ENCODE data around the gene ASMTL. TPM values are rescaled to one million over a fixed set of nuclear protein-coding genes. Genes with fewer than 3 reads are reported as not detected.

Gene ASMTL
- total RNA-seq, 1 donor from 2014 or later = 31.7 TPM

DNA sequence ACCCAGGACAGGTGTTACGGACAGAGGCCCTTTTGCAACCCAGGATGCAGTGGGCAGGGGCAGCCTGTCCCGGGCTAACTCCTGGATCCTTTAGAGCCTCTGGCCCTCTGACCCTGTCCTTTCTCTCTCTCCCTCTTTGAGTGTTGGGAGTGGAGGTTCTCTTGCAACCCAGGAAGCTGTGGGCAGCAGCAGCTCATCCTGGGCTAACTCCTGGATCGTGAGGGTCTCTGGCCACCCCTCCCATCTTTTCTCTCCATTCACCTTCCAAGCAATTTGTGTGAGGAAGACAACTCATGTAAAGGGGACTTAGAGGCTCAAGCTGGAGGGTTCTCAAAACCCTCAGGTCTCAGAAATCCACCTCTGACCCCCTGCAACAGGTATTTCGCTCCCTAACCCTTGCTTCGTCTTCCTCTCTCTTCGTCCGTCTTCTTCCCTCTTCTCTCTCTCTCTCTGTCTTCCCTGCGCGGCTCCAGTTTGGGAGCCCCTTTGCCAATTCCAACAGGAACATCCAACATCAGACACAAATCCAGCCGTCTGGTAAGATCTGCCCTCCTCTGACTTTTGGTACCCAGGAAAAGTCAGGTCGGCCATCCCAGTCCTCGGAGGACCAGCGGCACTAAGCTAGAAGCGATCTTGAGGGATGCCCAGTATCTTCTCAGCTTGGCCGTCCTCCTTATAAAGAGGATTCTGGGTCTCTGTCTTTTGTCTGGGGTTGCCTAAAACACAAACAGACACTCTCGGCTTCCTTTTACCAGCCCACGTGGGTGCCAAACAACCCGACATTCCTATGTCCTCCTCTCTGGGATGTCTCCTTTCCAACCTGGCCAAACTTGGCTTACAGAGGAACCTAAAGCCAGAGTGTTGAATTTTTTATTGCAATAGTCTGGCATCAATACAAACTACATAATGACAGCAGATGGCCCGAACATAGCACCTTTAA lies 7.9 kb downstream of the ASMTL start:
- intact Hi-C loops (cut with DNase I) = no loop called here
- H3K4me3 ChIP-seq = no peak overlapping the region
- H3K27me3 ChIP-seq = no peaks in the 10 kb centered on the region
- peak; percentile 70 to 72 for DNase-seq (ENCODE audit: extremely low spot score in 2 of 2)
- H3K36me3 ChIP-seq = no peaks in the 10 kb centered on the region
- TF ChIP-seq POLR2A (IDR thresholded peaks at IDR 0.05) (no peak), POLR2AphosphoS5 (IDR thresholded peaks at IDR 0.05; ENCODE audit: insufficient read depth in 1 of 2, low read depth in 1 of 2) (no peak)
- TF ChIP-seq, protein P1, sequence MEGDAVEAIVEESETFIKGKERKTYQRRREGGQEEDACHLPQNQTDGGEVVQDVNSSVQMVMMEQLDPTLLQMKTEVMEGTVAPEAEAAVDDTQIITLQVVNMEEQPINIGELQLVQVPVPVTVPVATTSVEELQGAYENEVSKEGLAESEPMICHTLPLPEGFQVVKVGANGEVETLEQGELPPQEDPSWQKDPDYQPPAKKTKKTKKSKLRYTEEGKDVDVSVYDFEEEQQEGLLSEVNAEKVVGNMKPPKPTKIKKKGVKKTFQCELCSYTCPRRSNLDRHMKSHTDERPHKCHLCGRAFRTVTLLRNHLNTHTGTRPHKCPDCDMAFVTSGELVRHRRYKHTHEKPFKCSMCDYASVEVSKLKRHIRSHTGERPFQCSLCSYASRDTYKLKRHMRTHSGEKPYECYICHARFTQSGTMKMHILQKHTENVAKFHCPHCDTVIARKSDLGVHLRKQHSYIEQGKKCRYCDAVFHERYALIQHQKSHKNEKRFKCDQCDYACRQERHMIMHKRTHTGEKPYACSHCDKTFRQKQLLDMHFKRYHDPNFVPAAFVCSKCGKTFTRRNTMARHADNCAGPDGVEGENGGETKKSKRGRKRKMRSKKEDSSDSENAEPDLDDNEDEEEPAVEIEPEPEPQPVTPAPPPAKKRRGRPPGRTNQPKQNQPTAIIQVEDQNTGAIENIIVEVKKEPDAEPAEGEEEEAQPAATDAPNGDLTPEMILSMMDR (IDR thresholded peaks at IDR 0.05) = no peak
- H3K27ac ChIP-seq = no peak overlapping the region
- H3K4me1 ChIP-seq = no peaks in the 10 kb centered on the region
- H3K9me3 ChIP-seq = no peaks in the 10 kb centered on the region

DNA sequence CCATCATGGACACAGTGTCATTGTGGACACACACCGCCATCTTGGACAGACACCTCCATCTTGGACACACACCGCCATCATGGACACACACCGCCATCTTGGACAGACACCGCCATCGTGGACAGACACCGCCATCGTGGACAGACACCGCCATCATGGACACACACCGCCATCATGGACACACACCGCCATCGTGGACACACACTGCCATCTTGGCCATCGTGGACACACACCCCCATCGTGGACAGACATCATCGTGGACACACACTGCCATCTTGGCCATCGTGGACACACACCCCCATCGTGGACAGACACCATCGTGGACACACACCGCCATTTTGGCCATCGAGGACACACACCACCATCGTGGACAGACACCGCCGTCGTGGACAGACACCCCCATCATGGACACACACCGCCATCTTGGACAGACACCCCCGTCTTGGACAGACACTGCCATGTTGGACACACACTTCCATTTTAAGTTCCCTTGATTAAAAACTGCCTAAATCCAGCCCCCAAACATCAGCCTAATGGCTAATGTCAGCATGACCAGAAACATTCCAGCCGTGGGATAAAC lies 9.1 kb downstream of the ASMTL start:
- Histone ChIP-seq H3K9me3 (no peaks in the 10 kb centered on the region), H3K27ac (no peak overlapping the region), H3K36me3 (peaks cover 0 to 9% of the 10 kb centered on the region in 2 donors), H3K4me1 (no peaks in the 10 kb centered on the region), H3K4me3 (no peak overlapping the region), H3K27me3 (no peaks in the 10 kb centered on the region)
- TF ChIP-seq, protein P1 (IDR thresholded peaks at IDR 0.05) = no peak
- intact Hi-C loops (cut with DNase I) = no loop called here
- DNase-seq (ENCODE audit: extremely low spot score in 2 of 2) = peak; percentile 7 to 60

- intact Hi-C loops (cut with DNase I) = no loop called here
- Histone ChIP-seq H3K9me3 (no peaks in the 10 kb centered on the region), H3K4me3 (no peak overlapping the region), H3K4me1 (no peaks in the 10 kb centered on the region), H3K36me3 (peaks cover 0 to 10% of the 10 kb centered on the region in 2 donors), H3K27me3 (no peaks in the 10 kb centered on the region), H3K27ac (no peak overlapping the region)
- DNase-seq (ENCODE audit: extremely low spot score in 2 of 2) = peak in 1 of 2 donors; percentile 49
- TF ChIP-seq POLR2AphosphoS5 (IDR thresholded peaks at IDR 0.05; ENCODE audit: insufficient read depth in 1 of 2, low read depth in 1 of 2) = no peak
- no peak for TF ChIP-seq POLR2A (IDR thresholded peaks at IDR 0.05)
- TF ChIP-seq, protein P1 (IDR thresholded peaks at IDR 0.05) = no peak
Observed at GRCh38 chrX:1442724-1443367, 9.9 kb downstream of the ASMTL start.

DNA sequence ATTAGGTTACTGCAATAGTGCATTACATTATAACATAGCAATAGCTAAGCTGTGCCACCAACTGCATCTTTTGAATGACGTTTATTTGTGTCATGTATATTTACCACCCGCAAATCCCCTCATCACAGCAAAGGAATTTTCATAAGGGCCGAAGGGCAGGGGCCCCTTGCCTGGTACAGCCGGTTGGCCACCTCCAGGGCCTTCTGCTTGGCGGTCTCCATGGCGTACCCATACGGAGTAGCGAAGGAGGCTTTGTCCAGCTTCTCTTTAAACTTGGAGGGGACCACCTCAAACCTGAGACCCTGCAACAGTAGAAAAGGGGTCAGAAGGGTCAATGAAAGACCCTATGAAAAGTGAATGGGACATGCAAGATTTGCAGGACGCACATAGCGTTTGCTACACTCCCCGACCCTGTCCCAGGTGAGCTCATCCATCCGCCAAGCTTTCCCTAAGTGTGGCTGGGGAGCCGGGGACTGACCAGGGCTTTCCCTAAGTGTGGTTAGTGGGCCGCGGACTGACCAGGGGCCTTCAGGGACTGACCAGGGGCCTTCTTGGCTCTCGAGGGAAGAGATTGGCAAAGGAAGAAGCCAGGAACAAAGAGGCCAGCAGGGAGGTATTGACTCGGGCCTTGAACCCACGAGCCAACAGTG lies 10.6 kb downstream of the ASMTL start:
- H3K4me1 ChIP-seq = no peaks in the 10 kb centered on the region
- H3K27ac ChIP-seq = no peak overlapping the region
- peak; percentile 42 to 55 for DNase-seq (ENCODE audit: extremely low spot score in 2 of 2)
- no peak overlapping the region for H3K4me3 ChIP-seq
- peaks cover 0 to 10% of the 10 kb centered on the region in 2 donors for H3K36me3 ChIP-seq
- TF ChIP-seq, protein P1 (IDR thresholded peaks at IDR 0.05) = no peak
- TF ChIP-seq POLR2A (IDR thresholded peaks at IDR 0.05) = no peak
- TF ChIP-seq POLR2AphosphoS5 (IDR thresholded peaks at IDR 0.05; ENCODE audit: insufficient read depth in 1 of 2, low read depth in 1 of 2) = no peak
- H3K9me3 ChIP-seq = no peaks in the 10 kb centered on the region
- H3K27me3 ChIP-seq = no peaks in the 10 kb centered on the region
- intact Hi-C loops (cut with DNase I) = no loop called here

Data from vagina (tissue), 2 donors.